HG03469 (cell line): ENCODE results near the gene REEP3.
"Not testable (repeated sequence)": the region's sequence is repeated elsewhere in the genome, so short reads cannot be mapped to it uniquely, and the experiment has no call there.

Source experiments
- ATAC-seq: cut with Tn5 transposase; IDR thresholded peaks from one replicate; pipeline ENCODE4 v1.9.1; 2021; ENCODE audit warnings: mild to moderate bottlenecking, moderate library complexity, moderate number of reproducible peaks; ENCODE audit not compliant: unreplicated experiment

Gene REEP3

DNA sequence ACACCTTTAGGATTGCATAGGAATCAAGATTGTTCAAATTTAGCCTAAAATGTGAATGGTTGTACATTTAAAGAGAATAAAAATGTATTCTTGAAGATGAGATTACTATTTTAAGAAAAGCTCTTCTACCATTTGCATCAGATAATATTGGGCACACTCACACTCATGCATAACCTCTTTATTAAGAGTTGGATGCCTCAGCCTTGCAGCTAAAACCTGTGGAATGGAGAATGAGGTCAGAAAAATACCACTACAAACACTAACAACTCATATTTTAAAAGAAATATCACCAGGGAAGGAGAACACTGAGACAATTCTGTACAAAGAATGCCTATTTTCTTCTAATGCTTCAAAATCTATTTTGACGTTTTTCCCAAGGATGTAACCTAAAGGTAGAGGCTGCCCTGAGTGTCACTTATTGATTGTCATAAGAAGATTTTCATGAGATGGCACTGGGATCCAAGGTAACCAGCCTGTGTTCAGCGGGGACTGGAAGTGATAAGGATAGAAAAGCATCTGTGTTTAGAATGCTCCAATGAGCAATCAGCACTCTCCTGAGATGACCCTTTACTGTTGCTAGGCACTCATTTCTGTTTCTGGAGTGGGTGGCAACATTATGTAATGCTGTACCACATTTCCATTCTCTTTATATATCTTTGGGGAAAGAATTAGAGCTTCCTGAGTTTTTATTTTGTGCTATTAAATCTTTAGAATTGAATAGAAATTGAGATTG lies 26.6 kb downstream of the REEP3 start:
- ATAC-seq, result no peak

DNA sequence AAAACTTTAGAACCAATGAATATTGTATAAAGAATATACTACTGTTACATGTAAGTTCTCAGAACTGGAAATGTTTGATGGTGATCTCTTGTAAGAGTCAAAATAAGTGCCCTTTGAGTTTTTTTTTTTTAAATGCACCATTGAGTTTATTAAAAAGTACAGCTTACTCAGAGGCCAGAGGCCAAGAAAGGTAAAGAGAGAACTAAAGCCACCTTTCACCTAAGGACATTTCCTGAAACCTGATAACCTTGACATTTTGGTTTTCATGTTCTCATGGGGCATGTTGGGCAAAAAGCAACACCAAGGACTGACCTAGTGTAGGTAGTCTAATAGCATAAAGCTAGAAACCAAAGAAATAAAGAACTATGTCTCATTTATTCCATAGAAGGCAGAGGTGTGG lies 27.7 kb downstream of the REEP3 start:
- ATAC-seq, result no peak

DNA sequence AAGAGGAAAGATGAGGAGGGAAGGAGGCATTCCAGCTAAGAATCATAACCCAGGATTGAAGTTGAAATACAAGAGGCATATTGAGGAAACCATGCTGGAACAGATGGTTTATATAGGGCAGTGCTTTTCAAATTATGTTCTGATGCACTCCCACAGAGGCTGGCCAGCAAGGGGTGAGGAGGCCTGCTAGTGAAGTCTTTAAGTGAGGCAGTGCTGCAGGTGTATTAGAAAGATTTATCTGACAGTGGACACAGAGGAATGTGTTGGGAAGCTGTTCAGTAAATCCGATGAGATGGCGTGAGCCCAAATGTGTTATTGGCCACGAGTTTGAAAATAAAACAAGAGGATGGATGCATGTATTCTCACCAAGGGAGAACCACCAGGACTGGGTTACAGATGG lies 28.6 kb downstream of the REEP3 start:
- ATAC-seq, result no peak

DNA sequence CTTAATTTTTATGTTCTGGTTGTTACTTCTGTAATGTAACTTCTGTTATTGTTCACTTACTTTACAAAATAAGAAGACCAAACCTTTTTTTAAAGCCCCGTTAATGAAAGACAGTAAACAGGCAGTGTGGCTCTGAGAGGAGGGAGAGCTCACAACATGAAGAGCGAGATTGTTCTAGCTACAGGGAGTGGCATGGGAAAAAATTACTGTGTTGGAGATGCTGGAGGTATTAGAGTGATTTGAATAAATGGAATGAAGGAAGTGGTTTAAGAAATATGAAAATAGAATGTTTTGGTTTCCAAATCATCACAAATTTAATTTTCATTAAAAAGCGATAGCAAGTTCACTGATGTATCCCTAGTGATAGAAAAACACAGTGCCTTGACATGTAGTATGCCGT lies 31.8 kb downstream of the REEP3 start:
- no peak for ATAC-seq

DNA sequence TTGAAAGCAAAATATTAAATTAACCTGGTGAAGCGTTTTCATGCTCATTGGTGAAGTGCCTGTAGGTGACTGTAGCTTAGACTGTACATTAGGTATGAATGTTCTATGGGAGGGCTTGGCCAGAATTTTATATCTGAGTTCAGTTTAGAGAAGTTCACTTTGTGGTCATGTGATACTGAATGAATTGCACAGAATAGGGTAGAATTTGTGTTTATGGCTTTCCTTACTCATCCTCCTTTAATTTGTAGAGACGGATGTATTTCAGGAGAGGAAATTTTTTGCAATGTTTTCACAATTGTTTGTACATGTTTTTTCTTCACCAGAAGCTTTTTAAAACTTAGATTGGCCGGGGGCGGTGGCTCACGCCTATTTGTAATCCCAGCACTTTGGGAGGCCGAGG lies 32.3 kb downstream of the REEP3 start:
- ATAC-seq, result no peak

DNA sequence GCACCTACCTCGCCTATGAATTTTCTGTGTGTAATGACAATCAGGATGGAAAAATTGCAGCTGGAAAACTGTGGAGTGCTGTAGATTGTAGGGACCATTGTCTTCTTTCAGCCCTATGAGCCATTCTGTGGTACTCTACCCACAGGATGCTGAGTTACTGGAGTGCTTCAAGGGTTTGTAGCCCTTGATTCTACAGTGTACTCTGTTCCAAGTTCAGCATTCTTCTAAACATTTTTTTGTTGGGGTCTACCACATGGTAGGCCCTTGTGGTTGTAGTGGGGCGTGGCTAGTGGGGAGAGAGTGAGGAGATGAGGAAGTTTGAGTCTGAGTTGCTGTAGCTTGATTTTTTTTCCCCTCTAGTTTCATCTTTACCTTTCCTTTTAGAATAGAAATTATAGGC lies 33.5 kb downstream of the REEP3 start:
- ATAC-seq, result peak; percentile 84

DNA sequence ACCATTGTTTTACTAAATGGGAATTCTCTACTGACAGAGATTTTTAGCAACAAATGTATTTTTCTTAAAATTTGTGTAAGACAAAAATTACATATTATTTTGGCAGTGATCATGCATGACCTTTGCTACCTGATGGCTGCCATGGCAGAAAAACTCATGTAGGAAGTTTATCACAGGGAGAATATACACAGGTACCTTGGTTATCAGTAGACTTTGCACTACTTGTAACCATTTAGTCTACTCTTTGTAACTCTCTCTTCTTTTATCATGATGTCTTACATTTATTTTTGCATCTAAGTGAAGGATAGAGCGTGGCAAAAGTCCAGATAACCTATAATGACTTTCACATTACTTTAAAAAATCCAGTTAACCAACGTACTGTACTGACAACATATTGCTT lies 34.1 kb downstream of the REEP3 start:
- ATAC-seq, result no peak

DNA sequence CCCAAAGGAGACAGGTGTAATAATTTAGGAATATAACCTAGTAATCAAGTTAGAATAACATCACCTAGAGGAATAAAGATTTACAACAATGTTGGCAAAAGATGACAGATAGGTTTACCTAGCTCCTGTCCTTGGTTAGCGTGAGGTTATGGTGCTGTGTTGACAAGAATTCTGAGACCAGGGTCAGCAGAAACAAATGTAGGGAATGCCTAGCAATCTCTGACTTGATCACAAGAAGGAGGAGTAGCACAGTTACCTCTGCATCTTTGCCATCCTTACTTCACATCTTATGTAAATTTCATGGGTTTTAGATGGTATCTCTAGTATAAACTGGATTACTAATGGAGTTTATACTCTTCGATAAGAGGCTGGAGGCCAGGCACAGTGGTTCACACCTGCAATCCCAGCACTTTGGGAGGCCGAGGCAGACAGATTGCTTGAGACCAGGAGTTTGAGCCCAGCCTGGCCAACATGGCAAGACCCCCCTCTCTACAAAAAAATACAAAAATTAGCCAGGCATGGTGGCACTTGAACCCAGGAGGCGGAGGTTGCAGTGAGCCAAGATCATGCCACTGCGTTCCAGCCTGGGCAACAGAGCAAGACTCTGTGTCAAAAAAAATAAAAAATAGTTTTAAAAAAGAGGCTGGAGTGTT lies 37.1 kb downstream of the REEP3 start:
- ATAC-seq, result no peak

DNA sequence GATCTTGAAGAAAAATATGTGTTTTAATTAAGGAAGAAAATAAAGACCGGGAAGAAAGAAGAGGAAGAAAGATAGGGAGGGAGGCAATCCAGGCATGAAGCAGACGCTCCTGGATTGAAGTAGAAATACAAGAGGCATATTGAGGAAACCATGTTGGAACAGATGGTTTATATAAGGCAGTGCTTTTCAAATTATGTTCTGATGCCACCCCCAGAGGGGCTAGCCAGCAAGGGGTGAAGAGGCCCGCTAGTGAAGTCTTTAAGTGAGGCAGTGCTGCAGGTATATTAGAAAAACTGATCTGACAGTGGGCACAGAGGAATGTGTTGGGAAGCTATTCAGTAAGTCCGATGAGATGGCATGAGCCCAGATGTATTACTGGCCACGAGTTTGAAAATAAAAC lies 40.1 kb downstream of the REEP3 start:
- ATAC-seq, result no peak

DNA sequence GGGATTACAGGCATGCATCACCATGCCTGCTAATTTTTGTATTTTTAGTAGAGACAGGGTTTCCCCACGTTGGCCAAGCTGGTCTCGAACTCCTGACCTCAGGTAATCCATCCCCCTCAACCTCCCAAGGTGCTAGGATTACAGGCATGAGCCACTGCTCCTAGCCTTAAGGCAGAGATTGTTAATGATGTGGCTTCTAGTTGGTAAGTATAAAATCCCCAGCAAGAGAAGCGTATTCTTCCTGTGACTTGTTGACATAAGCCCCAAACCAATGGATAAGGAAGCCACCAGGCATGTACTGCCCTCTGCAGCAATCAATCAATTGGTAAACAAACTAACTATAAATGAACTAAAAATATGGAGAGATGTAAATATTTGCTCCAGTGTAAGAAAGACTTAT lies 41.2 kb downstream of the REEP3 start:
- no peak for ATAC-seq

DNA sequence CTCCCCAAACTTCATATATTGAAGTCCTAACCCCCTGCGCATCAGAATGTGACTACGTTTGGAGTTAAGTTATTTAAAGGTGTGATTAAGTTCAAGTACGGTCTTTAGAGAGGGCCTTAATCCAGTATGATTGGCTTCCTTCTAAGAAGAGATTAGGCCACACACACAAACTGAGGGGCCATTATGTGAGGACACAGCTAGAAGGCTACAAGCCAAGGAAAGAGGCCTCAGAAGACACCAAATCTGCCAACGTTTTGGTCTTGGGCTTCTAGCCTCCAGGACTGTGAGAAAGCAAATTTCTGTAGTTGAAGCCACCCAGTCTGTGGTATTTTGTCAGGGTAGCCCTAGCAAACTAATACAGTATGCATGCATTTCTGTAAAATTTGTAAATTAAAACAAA lies 41.7 kb downstream of the REEP3 start:
- no peak for ATAC-seq

DNA sequence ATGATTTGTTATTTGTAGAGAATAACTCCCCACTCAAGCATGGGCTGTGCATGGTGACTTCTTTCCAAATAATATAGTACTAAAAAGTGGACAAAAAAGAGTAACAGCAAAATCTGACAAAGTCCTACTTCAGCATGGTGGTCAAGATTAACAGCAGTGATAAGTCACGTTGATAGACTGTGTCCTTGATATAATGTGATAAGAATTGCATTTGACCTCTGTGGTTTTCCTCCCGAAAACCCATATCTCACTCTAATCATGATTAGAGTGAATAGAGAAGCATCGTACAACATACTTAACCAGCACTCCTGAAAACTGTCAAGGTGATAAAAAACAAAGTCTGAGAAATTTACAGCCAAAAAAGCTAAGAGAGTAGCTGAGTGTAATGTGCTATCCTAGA lies 42.4 kb downstream of the REEP3 start:
- ATAC-seq, result no peak

DNA sequence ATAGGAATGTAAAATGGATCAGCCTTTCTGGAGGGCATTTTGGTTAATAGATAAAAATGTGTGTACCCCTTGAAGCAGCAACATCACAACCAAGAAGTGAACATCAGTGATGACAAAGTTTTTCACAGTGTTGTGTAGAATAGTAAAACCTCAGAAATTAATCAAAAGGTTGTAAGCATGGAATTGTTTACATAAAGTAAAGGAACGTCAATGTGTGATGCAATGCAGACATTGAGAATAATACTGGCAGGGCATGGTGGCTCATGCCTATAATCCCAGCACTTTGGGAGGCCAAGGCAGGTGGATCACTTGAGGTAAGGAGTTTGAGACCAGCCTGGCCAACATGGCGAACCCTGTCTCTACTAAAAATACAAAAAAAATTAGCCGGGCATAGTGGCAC lies 43.5 kb downstream of the REEP3 start:
- ATAC-seq, result not testable (repeated sequence)

DNA sequence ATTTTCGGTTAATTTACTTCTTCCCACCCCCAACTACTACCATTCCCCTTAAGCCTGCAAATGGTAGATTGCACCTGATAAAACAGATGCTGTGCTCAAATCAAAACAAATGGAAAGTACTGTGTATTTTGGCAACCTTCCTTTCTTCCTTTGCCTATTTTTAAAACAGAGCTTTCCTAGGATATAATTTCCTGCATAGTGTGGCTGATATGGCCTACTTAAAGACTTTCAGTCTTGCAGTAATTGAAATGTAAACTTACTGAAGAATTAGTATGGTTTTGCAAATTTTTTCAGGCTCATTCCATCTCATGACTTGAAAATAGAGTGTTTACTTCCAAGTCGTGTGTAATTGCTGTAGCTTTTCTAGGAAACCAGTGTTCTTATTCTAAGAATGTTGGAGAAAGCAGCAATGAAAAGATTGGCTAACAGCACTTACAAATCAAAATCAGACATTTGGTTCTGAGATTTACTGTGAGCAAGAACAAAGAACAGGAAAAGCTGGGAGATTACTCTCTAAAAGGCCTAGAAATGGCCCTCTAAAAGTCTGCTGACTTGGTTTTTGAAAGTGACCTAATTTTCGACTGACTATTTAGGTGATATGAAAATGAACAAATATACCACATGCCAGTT lies 52.0 kb downstream of the REEP3 start:
- ATAC-seq, result no peak

DNA sequence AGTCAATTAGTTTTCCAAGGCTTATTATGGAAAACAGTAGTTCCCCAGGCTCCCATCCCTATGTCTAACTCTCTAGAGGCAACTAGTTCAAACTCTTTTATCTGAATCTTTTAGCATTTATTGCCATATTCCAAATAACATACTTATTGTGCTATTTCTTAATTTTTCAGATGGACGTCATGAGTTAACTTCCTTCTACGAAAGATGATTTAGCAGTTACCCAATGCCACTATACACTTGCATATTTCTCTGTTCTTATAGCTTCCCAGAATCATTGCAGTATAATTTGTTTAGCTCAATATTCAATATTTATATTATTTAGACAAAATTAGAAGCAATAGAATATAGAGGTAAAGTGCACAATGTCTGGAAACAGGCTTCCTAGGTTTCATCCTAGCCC lies 52.8 kb downstream of the REEP3 start:
- ATAC-seq, result no peak

DNA sequence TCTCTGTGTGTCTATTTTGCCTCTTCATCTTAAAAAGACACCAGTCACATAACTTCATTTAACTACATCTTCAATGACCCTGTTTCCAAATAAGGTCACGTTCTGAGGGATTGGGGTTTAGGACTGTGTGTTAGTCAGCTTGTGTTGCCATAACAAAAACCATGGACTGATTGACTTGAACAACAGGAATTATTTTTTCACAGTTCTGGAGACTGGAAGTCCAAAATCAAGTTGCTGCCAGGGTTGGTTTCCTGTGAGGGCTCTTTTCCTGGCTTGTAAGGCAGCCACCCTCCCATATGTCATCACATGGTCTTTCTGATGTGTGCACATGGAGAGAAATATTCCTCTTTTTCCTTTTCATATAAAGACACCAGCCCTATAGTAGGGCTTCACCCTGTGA lies 55.3 kb downstream of the REEP3 start:
- no peak for ATAC-seq

DNA sequence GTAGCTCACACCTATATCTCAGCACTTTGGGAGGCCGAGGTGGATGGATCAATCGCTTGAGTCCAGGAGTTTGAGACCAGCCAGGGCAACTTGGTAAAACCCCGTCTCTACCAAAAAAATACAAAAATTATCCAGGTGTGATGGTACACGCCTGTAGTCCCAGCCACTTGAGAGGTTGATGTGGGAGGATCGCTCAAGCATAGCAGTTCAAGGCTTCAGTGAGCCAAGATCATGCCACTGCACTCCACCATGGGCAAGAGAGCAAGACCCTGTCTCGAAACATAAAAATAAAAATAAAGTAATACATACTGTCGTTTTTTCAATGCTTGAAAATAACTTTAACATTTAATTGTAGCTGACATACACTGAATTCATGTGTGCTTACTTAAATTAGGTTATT lies 57.3 kb downstream of the REEP3 start:
- ATAC-seq, result no peak

DNA sequence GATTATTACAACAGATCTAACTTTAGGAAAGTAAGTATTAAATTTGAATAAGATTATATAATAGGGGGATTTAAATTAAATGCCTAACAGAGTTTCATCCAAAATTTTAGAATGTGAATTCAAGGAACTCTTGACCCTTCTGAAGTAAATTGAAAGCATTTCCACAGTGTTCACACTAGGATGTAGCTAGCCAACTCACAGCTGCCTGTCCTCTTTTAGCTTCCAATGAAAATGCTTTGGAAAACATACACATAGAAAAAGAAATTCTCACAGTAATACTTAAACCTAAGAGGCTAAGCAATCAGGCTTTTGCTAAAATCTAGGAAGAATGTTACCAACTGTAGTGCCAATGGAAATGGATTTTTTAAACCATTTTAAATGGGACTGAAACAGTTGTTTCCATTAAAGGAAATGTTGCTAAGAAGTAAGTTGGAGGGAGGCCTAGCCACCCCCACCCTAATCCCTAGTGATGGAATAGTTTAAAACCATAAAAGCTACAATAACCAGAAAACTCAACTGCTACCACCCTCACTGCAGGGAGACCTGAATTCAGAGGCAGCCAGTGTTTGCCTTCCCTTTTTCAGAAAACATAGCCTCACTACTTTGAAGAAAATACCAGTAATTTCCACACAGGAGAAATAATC lies 58.3 kb downstream of the REEP3 start:
- no peak for ATAC-seq

DNA sequence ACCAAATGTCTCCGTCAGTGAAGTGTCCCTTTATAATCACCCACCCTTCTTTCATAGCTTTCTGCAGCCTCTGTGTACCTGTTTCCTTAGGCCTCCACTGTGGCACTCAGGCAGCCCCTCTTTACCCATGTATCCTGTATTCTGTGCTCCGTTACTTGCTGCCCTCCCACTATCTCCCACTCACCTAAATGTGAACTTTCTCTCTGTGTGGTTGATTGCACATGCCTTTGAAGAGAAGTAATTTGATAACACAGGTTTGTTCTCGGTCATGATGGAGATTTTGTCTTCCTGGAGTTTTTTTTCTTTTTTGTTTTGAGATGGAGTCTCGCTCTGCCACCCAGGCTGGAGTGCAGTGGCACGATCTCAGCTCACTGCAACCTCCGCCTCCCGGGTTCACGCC lies 61.5 kb downstream of the REEP3 start:
- no peak for ATAC-seq

DNA sequence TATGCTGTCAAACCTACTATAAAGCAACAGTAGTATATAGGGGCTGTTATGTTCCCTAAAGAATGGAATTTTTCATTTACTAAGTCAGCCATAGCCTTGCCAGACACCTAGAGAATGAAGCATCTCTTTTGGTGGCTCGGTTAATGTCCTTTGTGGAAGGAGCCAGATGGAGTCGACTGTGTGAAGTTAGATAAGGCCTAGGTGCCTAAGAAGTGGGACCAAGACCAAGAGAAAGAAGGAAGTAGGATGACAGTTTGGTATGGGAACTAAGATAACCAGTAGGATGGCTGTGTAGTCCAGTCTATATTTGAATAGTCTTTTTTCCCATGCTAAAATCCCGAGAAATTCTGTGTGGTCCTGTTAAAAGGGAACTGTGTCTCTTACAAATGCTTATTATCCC lies 62.2 kb downstream of the REEP3 start:
- ATAC-seq, result no peak

DNA sequence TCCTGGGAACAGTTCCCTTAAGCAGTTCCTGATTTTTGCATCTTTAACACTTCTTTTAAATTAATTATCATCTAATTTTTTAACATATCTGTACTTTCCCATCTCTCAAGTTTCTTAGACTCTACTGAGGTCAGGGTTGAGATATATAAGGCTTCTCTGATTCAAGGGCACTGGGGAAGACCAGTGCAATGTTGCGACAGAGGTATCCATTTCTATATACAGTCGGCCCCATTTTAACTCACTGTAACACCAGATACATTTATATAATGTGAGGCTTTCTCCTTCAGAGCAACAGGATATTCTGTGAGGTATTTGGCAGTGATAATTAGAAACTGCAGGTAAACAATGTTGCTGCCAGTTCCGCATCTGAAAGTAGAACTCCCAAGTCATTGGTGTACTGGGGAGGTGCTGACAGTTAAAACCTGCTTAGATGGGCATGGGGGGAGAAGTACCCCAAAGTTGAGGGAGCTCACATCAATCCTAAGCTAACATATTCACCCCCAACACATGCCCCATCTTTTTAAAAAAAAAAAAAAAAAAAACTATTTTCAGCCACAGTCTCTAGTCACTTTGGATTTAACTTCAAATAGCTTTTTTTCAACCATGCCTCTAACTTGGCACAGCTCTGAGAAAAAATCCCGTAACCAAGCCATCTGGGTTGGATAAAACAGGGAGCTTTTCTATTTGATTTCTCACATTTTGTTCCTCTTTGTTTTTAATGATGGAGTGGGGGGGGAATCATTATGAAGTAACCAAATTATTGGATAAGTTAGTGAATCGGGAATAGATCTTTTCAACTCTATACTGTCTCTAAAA lies 62.9 kb downstream of the REEP3 start:
- ATAC-seq, result no peak
